ENCODE results near the gene CDKL5.
"Not testable (repeated sequence)": the region's sequence is repeated elsewhere in the genome, so short reads cannot be mapped to it uniquely, and the experiment has no call there.

Gene CDKL5

DNA sequence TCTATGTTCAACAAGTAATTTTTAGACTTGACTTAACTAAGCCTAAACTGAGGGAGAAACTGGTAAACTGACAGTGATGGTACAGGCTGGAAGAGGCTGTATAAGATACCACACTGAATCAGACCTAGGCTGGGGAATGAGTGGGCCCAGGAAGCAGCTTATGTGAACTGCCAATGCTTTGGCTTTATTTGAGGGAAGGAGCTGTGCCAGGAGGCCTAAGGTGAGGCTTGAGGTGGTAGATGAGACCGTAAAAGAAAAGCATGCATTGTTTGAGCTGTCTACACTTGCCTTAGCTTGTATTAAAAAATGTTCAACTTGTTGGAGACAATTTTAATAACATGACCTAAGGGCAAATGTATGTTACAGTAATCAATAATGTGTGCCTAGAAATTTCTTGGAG is 150.3 kb downstream of the CDKL5 start:
- no peak for DNase-seq (ENCODE audit: low read depth)

- DNase-seq (ENCODE audit: low read depth), result no peak
These were observed 152.0 kb downstream of the CDKL5 start for GRCh38 chrX:18577400-18577799.

- no peak for DNase-seq (ENCODE audit: low read depth)
These were observed 153.1 kb downstream of the CDKL5 start for GRCh38 chrX:18578546-18578945.

- DNase-seq (ENCODE audit: low read depth), result no peak
These were observed 154.1 kb downstream of the CDKL5 start for GRCh38 chrX:18579495-18579894.

DNA sequence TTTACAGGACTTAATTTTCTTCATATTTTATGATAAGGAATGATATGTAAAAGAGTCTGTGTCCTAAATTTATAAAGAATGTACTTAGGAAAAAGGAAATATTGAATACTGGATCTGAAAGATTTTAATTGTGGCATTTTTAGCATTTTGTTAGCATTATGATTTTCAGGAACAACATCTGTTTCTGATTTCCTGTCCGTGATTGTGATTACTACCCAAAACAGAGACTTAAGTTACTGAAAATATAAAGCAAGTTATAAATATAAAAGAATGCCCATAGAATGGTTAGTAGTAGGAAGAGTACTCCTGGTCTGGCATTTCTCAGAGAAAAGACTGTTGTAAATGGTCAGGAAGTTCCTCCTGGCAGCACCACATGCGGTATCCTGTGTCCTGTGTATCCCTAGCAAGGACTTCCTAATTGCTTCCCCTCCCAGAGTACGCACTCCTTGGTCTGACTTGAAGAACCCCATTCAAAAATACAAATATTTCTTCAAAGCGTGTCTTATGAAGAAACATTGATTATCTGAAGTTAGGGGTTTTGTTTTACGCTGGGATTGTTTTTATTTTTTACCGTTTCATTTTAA is 157.6 kb downstream of the CDKL5 start:
- no peak for DNase-seq (ENCODE audit: low read depth)

- not testable (repeated sequence) for DNase-seq (ENCODE audit: low read depth)
These were observed 163.9 kb downstream of the CDKL5 start for GRCh38 chrX:18589292-18589691.

DNA sequence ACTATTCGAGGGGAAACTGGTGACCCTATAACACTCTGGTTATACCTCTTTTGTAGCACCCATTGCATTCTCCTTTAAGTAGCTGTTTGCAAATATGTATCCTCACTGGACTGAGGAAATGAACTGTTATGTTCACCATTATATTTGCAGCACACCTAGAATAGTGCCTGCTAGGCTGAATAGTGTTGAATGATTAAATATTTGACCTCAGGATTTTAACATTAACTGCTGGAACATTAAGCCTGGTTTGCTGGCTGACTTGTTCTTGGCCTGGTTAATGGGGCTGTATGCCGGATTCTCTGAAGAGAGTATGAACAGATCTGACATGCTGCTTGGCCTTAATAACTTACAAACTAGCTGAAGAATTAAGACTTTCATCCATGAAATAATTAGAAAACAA is 166.4 kb downstream of the CDKL5 start:
- no peak for DNase-seq (ENCODE audit: low read depth)

GRCh38 chrX:18594079-18594478 is 168.7 kb downstream of the CDKL5 start:
- no peak for DNase-seq (ENCODE audit: low read depth)

GRCh38 chrX:18596096-18596495 is 170.7 kb downstream of the CDKL5 start:
- peak; percentile 23 for DNase-seq (ENCODE audit: low read depth)

- peak; percentile 71 for DNase-seq (ENCODE audit: low read depth)
These were observed 173.0 kb downstream of the CDKL5 start for GRCh38 chrX:18598413-18598812.

DNA sequence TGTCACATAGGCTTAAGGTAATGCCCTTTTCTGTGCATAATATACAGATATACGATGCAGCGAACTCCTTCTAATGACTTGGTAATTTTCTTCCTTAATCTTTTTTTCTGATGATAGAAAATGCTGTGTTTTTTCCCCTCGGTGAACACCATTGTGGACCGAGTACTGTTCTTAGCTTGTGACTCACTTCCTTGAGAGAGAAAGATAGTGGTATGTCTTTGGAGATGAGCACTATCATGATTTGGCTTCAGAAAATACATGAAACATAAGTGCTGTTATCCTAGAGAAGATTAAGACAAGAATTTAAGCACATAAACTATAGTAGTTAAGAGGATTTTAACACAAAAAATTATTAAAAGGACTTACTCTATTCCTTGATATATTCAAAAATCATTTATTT is 182.6 kb downstream of the CDKL5 start:
- peak; percentile 21 for DNase-seq (ENCODE audit: low read depth)

DNA sequence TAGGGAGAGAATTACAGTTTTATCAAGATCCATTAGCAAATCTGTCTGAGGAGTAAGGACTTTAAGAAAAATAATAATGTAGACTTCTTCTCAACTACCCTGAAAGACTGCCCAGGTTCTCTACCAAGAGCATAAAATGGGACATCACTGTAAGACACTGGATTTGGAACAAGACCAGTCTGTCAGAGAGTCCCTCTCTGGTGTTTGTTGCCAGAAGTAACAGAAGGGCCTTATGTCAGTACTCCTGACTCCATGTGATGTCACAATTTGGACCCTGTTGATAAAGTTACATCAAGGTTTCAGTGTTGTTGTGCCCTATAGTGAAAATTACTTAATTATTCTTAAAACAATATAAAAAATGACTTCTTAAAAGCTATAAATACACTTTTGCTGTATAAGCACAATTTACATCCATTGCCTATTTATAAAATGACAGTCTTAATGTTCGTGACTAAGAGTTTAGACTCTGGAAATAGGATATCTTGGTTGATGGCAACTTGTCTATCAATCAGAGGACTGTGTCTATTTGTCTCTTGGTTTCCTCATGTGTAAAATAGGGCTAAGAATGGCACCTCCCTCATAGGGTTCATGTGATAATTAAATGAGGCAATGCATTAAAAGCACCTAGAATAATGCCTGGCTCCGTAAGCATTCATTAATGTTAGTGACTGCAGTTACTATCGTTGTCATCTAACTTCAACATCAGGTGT is 188.7 kb downstream of the CDKL5 start:
- no peak for DNase-seq (ENCODE audit: low read depth)

DNA sequence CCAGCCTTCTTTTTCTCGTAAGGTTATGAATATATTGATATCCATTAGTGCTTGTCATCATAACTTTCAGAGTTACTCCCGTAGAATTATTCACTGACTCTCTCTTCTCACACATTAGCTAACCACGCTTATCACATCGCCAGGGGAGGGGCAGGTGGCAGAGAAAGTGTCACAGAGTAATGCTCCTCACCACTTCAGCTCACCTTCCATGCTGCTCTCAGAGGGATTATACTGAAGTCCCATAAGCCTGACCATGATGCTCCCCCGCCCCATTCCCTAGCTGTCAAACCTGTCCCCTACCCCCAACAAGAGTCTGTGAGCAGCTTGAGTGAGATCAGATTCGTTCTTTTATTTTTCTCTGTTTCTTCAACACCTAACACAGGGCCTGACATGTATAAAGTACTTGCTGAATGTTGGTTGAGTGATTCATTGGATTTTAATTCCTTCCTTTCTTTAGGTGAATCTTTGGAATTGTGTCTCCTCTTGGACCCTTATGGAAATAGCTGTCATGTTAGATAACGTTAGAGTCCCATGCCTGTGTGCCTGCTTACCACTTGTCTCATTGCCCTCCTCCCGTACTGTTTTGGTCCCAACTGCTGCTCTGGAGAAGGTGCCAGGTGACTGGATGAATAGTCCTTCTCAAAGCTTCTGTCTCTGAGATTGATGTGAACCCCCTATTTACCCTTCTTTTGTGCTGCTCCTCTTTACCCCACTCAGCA is 191.4 kb downstream of the CDKL5 start:
- DNase-seq (ENCODE audit: low read depth), result no peak

DNA sequence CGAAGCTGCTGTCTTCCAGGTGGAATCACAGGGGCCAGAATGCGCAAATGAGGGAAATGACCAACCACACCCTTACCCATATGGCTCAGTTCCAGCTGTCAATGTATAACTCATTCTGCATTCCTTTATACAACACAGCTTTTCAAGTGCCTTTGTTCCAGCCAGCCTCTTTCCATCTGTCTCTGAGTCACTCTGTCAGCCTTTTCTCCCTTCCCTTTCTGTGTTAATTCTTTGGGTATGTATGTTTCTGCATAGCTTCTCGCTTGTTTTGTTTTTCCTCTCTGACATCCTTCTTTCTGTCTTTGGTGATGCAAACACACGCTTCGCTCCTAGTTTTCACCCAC is 192.0 kb downstream of the CDKL5 start:
- DNase-seq (ENCODE audit: low read depth), result peak; percentile 66

DNA sequence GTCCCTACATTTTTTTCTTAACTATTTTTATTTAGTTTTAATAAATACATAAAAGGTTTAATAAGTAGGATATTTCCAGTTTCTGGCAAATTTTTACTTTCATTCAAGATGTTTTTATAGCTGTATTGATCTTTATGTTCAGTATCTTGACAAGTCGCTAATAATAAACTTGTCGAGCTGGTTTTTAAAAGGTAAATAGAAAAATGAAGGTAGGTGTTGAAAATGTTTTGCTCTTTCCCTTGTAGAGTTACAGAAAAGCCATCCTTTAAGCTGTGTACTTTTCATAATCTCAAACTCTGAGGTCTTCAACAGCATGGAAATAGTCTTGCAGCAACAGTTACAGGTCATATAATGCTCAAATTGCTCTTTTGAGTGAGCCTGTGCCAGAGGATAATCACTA is 193.9 kb downstream of the CDKL5 start:
- DNase-seq (ENCODE audit: low read depth), result no peak

- DNase-seq (ENCODE audit: low read depth), result no peak
These were observed 194.9 kb downstream of the CDKL5 start for GRCh38 chrX:18620349-18620748.

- DNase-seq (ENCODE audit: low read depth), result no peak
These were observed 199.2 kb downstream of the CDKL5 start for GRCh38 chrX:18624599-18624998.

GRCh38 chrX:18630934-18631333 is 205.5 kb downstream of the CDKL5 start:
- DNase-seq (ENCODE audit: low read depth), result no peak

DNA sequence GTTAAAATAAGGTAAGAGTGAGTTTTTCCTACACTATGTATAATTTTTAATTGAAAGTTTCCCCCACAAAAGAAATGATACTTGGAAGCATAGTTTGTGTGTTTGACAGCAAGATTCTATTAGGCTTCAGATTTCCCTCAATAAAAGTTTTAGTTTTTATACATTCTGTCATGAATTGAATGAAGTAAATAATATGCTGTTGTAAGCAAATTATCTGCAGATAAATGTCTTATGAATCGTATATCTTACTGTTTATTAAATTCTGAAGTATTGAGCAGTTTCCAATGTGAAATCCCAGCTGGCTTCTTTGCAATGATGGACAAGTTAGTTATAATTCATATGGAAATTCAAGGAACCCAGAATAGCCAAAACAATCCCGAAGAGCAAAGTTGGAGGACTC is 213.0 kb downstream of the CDKL5 start:
- no peak for DNase-seq (ENCODE audit: low read depth)

DNA sequence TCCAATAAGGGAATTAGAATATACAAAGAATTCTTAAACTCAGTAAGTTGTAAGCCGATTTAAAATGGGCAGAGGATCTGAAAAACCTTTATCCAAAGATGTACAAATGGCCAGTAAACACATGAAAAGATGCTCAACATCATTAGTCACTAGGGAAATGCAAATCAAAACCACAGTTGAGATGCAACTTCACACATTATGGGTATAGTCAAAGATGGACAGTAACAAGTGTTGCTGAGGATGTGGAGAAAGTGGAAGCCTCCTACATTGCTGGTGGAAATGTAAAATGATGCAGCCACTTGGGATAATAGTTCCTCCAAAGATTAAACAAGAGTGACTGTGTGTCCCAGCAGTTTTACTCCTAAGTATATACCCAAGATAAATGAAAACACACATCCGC is 213.9 kb downstream of the CDKL5 start:
- no peak for DNase-seq (ENCODE audit: low read depth)

DNA sequence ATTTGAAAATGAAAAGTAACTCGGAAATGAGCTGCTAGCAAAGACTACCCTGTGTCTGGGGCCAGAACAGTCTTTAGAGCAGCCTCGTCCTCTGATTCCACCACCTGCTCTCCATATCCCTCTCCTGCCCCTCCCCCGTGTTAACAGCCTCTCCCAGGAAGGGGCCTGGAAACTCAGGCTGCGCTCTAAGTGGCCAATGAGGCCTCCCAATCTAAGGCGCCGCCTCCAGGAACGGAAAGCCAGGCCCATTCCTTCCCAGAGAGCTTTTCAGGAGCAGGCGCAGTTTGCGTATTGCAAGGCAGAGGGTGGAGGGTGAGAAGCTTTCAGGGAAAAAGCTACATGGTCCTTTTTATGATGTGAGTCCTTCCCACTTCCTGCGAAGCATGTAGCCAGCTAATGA is 215.3 kb downstream of the CDKL5 start:
- DNase-seq (ENCODE audit: low read depth), result peak; percentile 22

- no peak for DNase-seq (ENCODE audit: low read depth)
These were observed 217.8 kb downstream of the CDKL5 start for GRCh38 chrX:18643243-18643642.

GRCh38 chrX:18643853-18644252 is 218.4 kb downstream of the CDKL5 start:
- DNase-seq (ENCODE audit: low read depth), result no peak

- DNase-seq (ENCODE audit: low read depth), result no peak
These were observed 222.2 kb downstream of the CDKL5 start for GRCh38 chrX:18647621-18648020.

All from amniotic epithelial cell (primary cell).